SKM-1 treated with dmso at 0.1 percent for 144 hours (cell line): ENCODE results near the gene SYVN1.

ENCODE experiments used
- DNase-seq: peaks from one replicate; lab custom pipeline; 2025; ENCODE audit not compliant: unreplicated experiment; lab: John Stamatoyannopoulos, UW

The SYVN1 gene

GRCh38 chr11:65089621-65090020 lies 44.7 kb downstream of the SYVN1 start:
- DNase-seq, result no peak

GRCh38 chr11:65087827-65088226 lies 46.5 kb downstream of the SYVN1 start:
- no peak for DNase-seq

GRCh38 chr11:65087216-65087615 lies 47.1 kb downstream of the SYVN1 start:
- DNase-seq, result no peak

- DNase-seq, result no peak
Measured at GRCh38 chr11:65086809-65087208, 47.5 kb downstream of the SYVN1 start.

GRCh38 chr11:65085446-65085845 lies 48.9 kb downstream of the SYVN1 start:
- no peak for DNase-seq

- DNase-seq, result no peak
Measured at GRCh38 chr11:65084598-65085375, 49.5 kb downstream of the SYVN1 start.

GRCh38 chr11:65083834-65084597 lies 50.3 kb downstream of the SYVN1 start, which contains the start of the genes CDCA5 and ZFPL1:
Gene CDCA5, minus strand, starts transcription at chr11:65084040. Its CDS starts 62 bp downstream, at chr11:65083978.
Gene ZFPL1, plus strand, starts transcription at chr11:65084222. Its CDS starts 477 bp downstream, at chr11:65084699.
- DNase-seq, result peak; percentile 96

- DNase-seq, result no peak
Measured at GRCh38 chr11:65083134-65083833, 51.0 kb downstream of the SYVN1 start.

GRCh38 chr11:65078786-65079342 lies 55.5 kb downstream of the SYVN1 start:
- DNase-seq, result no peak

GRCh38 chr11:65078151-65078550 lies 56.2 kb downstream of the SYVN1 start:
- peak; percentile 33 for DNase-seq

- no peak for DNase-seq
Measured at GRCh38 chr11:65077451-65077850, 56.9 kb downstream of the SYVN1 start.
